Uterus (tissue), 2 donors: Measurements from ENCODE around the gene BHLHA15.

Experiments
- POLR2A ChIP-seq, 2 donors: fragments of 450-650 bp; IDR thresholded peaks; one replicate each; pipeline ENCODE4 v1.6.1; 2016; ENCODE audit warnings: antibody characterized with exemption in 2 of 2, mild to moderate bottlenecking in 1 of 2, moderate library complexity in 1 of 2
- TF ChIP-seq, protein P1 (sequence below), 4 experiments: fragments of 200-600 bp in 2 of 4; fragments of 450-650 bp in 2 of 4; sonication (generic) in 2 of 4; IDR thresholded peaks; one replicate each; pipeline ENCODE4 v1.5.1; 2016 to 2019; ENCODE audit warnings: antibody characterized with exemption in 4 of 4, mild to moderate bottlenecking in 2 of 4, moderate library complexity in 1 of 4

DNA sequence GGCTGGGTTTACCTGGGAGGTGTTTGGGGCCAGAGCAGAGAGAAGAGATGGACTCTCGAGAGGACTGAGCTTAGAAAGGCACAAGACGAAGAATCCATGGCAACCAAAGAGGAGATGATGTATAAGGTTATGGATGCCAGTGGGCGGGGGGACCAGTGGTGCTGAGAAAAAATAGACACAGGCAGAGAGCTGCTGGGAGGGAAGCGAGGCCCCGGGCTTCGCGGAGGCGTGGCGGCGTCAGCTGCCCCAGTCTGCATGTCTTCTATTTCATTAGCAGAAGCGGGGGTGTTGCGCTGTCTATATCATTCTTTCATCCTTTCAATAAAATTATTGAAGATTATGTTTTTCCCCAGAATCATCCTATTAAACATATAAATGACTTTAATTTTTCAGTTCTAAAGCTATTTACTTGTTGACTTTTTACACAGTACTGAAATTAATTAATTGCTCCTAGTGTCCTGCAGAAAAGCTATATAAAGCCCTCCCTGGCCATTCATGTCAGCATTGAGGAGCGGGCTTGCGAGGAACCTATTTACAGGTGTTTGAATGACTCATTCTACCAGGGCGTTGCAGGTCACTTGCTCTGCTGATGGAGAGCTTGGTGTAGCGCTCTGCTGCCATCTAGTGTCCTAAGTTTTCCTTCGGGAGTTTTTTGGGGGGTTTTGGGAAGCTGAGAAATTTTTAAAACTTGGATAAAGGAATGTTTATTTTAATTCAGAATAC lies 42.9 kb upstream of the BHLHA15 start:
- TF ChIP-seq, protein P1, sequence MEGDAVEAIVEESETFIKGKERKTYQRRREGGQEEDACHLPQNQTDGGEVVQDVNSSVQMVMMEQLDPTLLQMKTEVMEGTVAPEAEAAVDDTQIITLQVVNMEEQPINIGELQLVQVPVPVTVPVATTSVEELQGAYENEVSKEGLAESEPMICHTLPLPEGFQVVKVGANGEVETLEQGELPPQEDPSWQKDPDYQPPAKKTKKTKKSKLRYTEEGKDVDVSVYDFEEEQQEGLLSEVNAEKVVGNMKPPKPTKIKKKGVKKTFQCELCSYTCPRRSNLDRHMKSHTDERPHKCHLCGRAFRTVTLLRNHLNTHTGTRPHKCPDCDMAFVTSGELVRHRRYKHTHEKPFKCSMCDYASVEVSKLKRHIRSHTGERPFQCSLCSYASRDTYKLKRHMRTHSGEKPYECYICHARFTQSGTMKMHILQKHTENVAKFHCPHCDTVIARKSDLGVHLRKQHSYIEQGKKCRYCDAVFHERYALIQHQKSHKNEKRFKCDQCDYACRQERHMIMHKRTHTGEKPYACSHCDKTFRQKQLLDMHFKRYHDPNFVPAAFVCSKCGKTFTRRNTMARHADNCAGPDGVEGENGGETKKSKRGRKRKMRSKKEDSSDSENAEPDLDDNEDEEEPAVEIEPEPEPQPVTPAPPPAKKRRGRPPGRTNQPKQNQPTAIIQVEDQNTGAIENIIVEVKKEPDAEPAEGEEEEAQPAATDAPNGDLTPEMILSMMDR (IDR thresholded peaks at IDR 0.05) = peak; percentile 73 to 84 (median 80)
- no peak for TF ChIP-seq POLR2A (IDR thresholded peaks at IDR 0.05)
